IPS-20b (cell line): Measurements from ENCODE around the gene RNF31.
"Not testable (repeated sequence)": the region's sequence is repeated elsewhere in the genome, so short reads cannot be mapped to it uniquely, and the experiment has no call there.

Experiments
- H3K27ac ChIP-seq: one replicate; pipeline ENCODE4 v1.5.1; 2013; ENCODE audit warnings: low read length
- H3K27me3 ChIP-seq: 2 replicates; pipeline ENCODE4 v1.6.1; 2013; ENCODE audit warnings: mild to moderate bottlenecking, low read length, inconsistent platforms; ENCODE audit not compliant: insufficient read depth
- H3K36me3 ChIP-seq: 2 replicates; pipeline ENCODE4 v1.6.1; 2013; ENCODE audit warnings: low read depth, mild to moderate bottlenecking, inconsistent platforms, low read length, moderate library complexity; ENCODE audit not compliant: insufficient read depth
- H3K4me1 ChIP-seq: 2 replicates; pipeline ENCODE4 v1.6.1; 2013; ENCODE audit warnings: mild to moderate bottlenecking, control low read depth, inconsistent platforms, low read length, moderate library complexity; ENCODE audit not compliant: insufficient read depth
- H3K4me3 ChIP-seq: 2 replicates; pipeline ENCODE4 v1.5.1; 2013; ENCODE audit warnings: mild to moderate bottlenecking, low read length, inconsistent platforms
- H3K9ac ChIP-seq: 2 replicates; pipeline ENCODE4 v1.6.1; 2013; ENCODE audit warnings: low read depth, mild to moderate bottlenecking, inconsistent platforms, low read length, moderate library complexity
- H3K9me3 ChIP-seq: 2 replicates; pipeline ENCODE4 v1.6.1; 2013; ENCODE audit warnings: mild to moderate bottlenecking, low read depth, low read length, inconsistent platforms; ENCODE audit not compliant: insufficient read depth

Gene RNF31

DNA sequence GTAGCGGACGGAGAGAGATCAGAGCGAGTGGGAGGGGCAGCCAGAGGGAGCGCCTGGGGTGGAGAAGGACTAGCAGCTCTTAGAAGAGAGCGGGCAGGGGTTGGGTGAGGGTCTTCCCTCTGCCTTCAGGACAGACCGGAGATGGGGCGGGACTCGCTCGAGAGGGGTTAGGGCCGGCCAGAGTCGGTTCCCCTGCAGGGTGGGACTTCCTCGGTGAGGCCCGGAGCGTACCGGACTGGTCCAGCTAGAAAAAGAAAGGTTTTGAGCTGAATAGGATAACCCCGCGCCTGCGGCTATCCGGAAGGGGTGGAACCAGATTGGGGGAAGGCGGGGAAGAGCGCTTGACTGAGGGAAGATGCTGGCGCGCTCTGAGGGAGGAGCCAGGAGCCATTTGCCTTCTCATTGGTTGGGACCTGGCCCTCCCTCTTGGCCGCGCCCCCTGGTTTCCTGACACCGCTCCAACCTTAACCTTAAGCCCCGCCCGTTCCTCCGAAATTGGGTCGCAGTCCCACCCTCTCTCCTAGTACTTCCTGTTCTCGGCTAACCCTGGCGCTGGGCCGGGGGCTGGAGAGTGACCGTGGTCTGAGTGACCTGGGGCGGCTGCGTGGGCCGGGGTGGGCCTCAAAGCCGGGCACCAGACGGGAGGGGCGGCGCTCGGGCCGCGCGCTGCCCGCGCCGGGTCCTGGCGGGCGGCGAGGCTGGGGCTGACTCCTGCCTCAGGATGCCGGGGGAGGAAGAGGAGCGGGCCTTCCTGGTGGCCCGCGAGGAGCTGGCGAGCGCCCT, at the start of gene RNF31:
TSS of gene RNF31 (plus strand) at position 521 of the 783 bp plus-strand sequence. CDS start at position 722, 201 bp downstream.
- Histone ChIP-seq H3K9ac (peak within 1 kb of the TSS; percentile 94), H3K27ac (peak within 1 kb of the TSS; percentile 53), H3K4me1 (peaks cover 13% of the 10 kb centered on the region), H3K27me3 (no peaks in the 10 kb centered on the region), H3K9me3 (no peaks in the 10 kb centered on the region), H3K36me3 (peaks cover 56% of the 10 kb centered on the region), H3K4me3 (peak within 1 kb of the TSS; percentile 97)

DNA sequence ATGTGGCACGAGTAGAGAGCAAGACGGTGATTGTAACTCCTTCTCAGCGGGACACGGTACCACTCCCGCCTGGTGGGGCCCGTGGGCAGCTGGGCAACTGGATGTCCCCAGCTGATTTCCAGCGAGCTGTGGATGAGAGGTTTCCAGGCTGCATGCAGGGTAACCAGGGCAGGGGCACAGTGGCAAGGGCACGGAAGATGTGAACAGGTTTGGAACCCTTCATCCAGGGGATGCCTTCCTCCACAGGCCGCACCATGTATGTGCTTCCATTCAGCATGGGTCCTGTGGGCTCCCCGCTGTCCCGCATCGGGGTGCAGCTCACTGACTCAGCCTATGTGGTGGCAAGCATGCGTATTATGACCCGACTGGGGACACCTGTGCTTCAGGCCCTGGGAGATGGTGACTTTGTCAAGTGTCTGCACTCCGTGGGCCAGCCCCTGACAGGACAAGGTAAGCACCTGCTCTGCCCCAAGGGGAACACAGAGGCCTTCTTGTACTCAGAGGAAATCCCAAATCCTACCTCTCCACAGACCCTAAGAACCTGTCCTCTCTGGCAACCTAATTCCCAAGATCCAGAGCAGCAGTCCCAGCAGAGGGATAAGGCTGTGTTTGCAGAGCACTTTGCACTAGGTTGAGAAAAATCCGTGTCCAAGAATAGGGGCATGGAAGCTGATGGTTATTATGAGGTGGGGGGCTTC, 48.9 kb upstream of the RNF31 start:
- Histone ChIP-seq H3K27me3 (no peaks in the 10 kb centered on the region), H3K36me3 (peaks cover 58% of the 10 kb centered on the region), H3K9me3 (no peaks in the 10 kb centered on the region), H3K4me1 (peaks cover 8% of the 10 kb centered on the region; the same call in 1 of the 2 replicates), H3K27ac (no peak overlapping the region), H3K4me3 (no peak overlapping the region), H3K9ac (no peak overlapping the region)

DNA sequence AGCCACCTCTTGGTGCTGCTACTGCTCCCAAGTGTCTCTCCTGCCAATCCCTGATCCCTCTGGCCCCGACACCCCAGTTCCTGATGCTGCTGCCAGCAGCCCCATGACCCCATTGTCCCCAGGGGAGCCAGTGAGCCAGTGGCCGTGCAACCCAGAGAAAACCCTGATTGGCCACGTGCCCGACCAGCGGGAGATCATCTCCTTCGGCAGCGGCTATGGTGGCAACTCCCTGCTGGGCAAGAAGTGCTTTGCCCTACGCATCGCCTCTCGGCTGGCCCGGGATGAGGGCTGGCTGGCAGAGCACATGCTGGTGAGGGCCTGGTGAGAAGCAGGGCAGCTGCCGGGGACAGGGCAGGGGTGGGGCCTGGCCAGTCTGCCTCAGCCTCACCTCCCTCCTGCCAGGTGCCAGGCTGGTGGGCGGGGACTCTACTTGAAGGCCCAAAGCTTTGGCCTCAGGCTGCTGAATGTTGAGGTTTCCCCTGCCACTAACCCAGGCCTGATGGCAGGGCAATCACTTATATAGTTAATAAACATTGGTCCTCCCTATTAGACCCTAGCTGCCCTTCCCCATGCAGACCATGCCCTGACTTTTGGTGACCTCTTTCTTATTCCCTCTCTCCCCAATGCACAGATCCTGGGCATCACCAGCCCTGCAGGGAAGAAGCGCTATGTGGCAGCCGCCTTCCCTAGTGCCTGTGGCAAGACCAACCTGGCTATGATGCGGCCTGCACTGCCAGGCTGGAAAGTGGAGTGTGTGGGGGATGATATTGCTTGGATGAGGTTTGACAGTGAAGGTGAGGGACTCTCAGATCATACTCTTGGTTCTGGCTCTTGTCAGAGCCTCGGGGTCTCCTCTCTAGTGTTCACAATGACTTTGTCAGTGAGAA, 48.1 kb upstream of the RNF31 start:
- Histone ChIP-seq H3K4me3 (no peak overlapping the region), H3K27ac (no peak overlapping the region), H3K9ac (no peak overlapping the region), H3K4me1 (peaks cover 4% of the 10 kb centered on the region; the same call in 1 of the 2 replicates), H3K9me3 (peaks cover 4% of the 10 kb centered on the region; the same call in 1 of the 2 replicates), H3K36me3 (peaks cover 66% of the 10 kb centered on the region), H3K27me3 (no peaks in the 10 kb centered on the region)

DNA sequence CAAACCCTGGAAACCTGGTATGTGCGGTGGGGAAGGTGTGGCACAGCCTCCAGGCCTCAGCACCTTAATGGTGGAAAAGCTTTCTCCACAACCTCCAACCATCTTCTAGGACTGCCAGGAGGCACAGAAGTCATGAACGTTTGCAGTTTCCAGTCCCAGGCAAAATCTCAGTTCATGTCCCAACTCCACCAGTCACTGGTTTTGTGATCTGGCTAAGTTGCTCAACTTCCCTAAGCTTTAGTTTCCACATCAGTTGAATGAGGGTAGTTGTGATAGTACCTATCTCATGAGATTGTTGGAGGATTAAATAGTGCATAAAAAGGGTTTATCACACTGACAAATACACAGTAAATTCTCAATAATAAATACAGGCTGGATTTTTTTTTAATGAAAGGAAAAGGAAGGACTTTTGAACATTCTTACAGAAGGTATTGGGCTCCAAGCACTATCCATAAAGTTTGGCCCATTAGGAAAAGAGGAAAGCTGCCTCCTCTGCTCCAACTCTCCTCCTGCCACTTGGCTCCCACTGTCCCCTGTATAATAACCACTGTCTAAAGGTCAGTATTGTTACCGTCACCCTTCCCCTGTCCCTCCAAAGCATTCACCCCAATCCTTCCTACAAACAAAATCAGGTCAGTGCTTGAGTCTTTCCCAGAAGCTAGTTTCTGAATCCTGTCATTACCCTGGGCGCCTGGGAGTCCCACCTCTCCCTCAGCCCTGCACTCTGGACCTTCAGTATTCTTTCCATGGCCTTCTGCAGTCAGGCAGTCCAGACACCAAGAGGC, 46.9 kb upstream of the RNF31 start:
- peaks cover 67% of the 10 kb centered on the region for H3K36me3 ChIP-seq

DNA sequence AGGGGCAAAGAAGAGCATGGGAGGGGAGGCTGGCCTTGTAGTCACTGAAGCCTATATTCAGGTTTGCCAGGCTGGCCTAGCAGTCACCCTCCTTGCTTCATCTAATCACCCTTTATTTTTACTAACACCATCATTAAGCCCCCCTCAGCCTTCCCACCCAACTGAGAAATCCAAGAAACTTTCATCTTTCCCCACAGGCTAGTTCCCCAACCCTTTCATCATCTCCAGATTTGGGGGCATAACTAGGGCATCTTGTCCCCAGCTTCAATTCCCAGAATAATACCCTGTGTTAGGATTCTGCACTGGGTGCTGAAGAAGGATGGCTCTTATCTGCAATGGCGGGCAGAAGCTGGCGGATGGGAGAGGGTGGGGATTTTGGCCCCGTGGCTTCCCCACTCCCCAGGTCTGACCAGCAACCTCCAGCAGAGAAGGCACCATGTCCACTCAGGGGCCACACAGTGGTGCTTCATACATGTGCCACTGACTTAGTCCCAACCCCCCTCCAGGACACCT, 46.3 kb upstream of the RNF31 start:
- H3K27ac ChIP-seq, result no peak overlapping the region
- H3K4me1 ChIP-seq, result no peaks in the 10 kb centered on the region
- no peak overlapping the region for H3K9ac ChIP-seq
- no peak overlapping the region for H3K4me3 ChIP-seq
- no peaks in the 10 kb centered on the region for H3K27me3 ChIP-seq
- peaks cover 67% of the 10 kb centered on the region for H3K36me3 ChIP-seq
- peaks cover 4% of the 10 kb centered on the region; the same call in 1 of the 2 replicates for H3K9me3 ChIP-seq

More for the DNA sequence above, 46.9 kb upstream of the RNF31 start:
- H3K9me3 ChIP-seq, result peaks cover 4% of the 10 kb centered on the region; the same call in 1 of the 2 replicates
- H3K4me1 ChIP-seq, result peaks cover 4% of the 10 kb centered on the region; the same call in 1 of the 2 replicates
- H3K27ac ChIP-seq, result no peak overlapping the region
- no peak overlapping the region for H3K9ac ChIP-seq
- H3K4me3 ChIP-seq, result no peak overlapping the region
- no peaks in the 10 kb centered on the region for H3K27me3 ChIP-seq

DNA sequence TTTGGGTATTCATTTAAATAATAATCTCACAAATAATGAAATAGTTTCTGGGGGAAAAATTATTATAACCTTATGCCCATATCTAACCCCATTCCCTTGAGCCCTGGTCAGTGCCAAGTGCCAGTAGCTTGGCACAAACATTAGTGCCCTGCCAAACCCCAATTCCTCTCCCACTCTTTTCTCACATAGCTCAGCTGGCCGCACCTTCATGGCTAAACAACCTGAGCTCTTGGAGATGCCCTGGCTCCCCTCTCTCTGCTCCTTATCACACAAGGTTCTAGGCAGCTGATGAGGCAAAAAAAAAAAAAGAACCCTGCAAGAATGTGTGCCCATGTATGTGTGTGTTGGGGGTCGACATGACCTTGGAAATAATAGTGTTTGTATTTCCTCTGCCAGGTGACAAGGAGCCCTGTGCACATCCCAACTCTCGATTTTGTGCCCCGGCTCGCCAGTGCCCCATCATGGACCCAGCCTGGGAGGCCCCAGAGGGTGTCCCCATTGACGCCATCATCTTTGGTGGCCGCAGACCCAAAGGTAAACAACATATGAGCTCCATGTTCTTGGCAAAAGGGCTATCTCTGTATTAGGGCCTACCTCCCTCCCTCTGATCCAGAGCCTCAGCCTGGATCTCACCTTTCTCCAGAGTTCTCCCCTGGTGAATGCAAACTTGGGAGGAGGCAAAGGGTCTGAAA, 44.8 kb upstream of the RNF31 start:
- H3K9ac ChIP-seq, result no peak overlapping the region
- H3K4me1 ChIP-seq, result no peaks in the 10 kb centered on the region
- H3K9me3 ChIP-seq, result peaks cover 4% of the 10 kb centered on the region; the same call in 1 of the 2 replicates
- H3K27ac ChIP-seq, result no peak overlapping the region
- peaks cover 59% of the 10 kb centered on the region for H3K36me3 ChIP-seq
- H3K4me3 ChIP-seq, result no peak overlapping the region
- no peaks in the 10 kb centered on the region for H3K27me3 ChIP-seq

DNA sequence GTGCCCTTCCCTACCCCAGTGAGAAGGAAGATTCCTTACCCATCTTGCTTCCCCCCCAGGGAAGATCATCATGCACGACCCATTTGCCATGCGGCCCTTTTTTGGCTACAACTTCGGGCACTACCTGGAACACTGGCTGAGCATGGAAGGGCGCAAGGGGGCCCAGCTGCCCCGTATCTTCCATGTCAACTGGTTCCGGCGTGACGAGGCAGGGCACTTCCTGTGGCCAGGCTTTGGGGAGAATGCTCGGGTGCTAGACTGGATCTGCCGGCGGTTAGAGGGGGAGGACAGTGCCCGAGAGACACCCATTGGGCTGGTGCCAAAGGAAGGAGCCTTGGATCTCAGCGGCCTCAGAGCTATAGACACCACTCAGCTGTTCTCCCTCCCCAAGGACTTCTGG, 43.8 kb upstream of the RNF31 start:
- Histone ChIP-seq H3K4me1 (no peaks in the 10 kb centered on the region), H3K9ac (no peak overlapping the region), H3K27ac (no peak overlapping the region), H3K27me3 (no peaks in the 10 kb centered on the region), H3K9me3 (peaks cover 4% of the 10 kb centered on the region; the same call in 1 of the 2 replicates), H3K4me3 (no peak overlapping the region), H3K36me3 (peaks cover 50% of the 10 kb centered on the region)

DNA sequence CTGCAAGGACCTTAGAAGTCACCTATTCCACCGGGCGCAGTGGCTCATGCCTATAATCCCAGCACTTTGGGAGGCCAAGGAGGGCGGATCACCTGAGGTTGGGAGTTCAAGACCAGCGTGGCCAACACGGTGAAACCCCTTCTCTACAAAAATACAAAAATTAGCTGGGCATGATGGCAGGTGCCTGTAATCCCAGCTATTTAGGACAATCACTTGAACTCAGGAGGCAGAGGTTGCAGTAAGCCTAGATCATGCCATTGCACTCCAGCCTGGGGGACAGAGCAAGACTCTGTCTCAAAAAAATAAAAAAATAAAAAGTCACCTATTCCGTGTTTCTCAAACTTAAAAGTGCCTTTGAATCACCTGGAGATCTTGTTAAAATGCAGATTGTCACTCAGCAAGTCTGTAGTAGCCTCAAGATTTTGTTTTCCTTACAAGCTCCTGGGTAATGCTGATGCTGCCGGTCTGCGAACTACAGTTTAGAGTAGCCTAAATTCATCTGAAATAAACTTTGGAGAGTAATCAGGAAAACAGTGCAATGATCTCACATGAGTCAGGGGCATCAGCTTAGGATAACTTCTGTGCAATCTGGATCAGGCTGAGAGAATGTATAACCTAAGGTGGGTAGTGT, 41.6 kb upstream of the RNF31 start:
- H3K27me3 ChIP-seq, H3K9me3 ChIP-seq, H3K9ac ChIP-seq, H3K4me3 ChIP-seq, H3K4me1 ChIP-seq, H3K27ac ChIP-seq: not testable (repeated sequence)
- H3K36me3 ChIP-seq, result peaks cover 29% of the 10 kb centered on the region

DNA sequence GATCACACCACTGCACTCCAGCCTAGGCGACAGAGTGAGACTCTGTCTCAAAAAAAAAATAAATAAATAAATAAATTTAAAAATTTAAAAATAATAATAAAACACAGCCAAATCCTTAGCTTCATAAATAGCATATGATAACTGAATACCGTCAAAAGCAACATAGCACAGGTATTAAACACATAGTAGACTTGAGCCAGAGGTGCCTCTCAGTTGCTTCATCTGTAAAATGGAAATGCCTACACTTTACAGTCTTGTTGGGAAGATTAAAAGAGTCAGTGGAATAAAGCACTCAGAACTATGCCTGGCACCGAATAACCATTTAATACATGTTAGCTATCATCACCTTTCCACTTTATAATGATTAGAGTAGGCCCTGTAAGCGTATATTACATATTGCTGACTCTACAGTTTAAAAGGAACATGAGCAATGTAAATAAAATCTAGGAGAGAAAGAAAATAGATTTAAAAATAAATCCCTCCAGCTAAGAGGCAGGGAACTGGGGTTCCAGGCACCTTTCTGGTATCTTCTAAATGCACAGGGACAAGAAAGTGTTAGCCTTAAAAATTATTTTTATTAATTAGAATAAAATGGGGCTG, 40.5 kb upstream of the RNF31 start:
- 0 out of 2 replicates have a peak, but pooled peaks cover 2% of the 10 kb centered on the region for H3K4me1 ChIP-seq
- peaks cover 21% of the 10 kb centered on the region for H3K36me3 ChIP-seq
- H3K27ac ChIP-seq, result no peak overlapping the region
- no peak overlapping the region for H3K4me3 ChIP-seq
- H3K9me3 ChIP-seq, result peaks cover 4% of the 10 kb centered on the region; the same call in 1 of the 2 replicates
- no peak overlapping the region for H3K9ac ChIP-seq
- no peaks in the 10 kb centered on the region for H3K27me3 ChIP-seq
